HepG2 (cell line): ENCODE measurements around the gene STAT5A. TPM values are rescaled to one million over a fixed set of nuclear protein-coding genes. Genes with fewer than 3 reads are reported as not detected.

Source experiments
- BCL6 ChIP-seq: IDR thresholded peaks from 2 replicates; pipeline ENCODE4 v1.6.1; 2016; ENCODE audit warnings: missing genetic modification reagents, missing compliant biosample characterization
- CHCHD3 ChIP-seq: sonication (generic); formaldehyde crosslinking; IDR thresholded peaks from 2 replicates; pipeline ENCODE4 v1.8.0; 2022; ENCODE audit warnings: mild to moderate bottlenecking, missing genetic modification reagents, moderate library complexity
- ELF1 ChIP-seq: sonication (generic); formaldehyde crosslinking; IDR thresholded peaks from 2 replicates; pipeline ENCODE4 v1.4.0; 2020; ENCODE audit warnings: missing genetic modification reagents
- FOXJ3 ChIP-seq: sonication (generic); formaldehyde crosslinking; IDR thresholded peaks from 2 replicates; pipeline ENCODE4 v1.4.0; 2020; ENCODE audit warnings: missing genetic modification reagents, mild to moderate bottlenecking, borderline replicate concordance
- GABPA ChIP-seq, 2 experiments: IDR thresholded peaks; 2 replicates each; pipeline ENCODE4 v1.6.1; 2011 to 2016; ENCODE audit warnings: low read depth in 2 of 2, low read length in 1 of 2, missing biosample characterization in 1 of 2, missing genetic modification characterization in 1 of 2
- NCOA1 ChIP-seq: sonication (generic); formaldehyde crosslinking; IDR thresholded peaks from 2 replicates; pipeline ENCODE4 v1.9.0; 2021; ENCODE audit warnings: missing genetic modification reagents
- NFKB2 ChIP-seq: sonication (generic); formaldehyde crosslinking; IDR thresholded peaks from 2 replicates; pipeline ENCODE4 v1.4.0; 2020; ENCODE audit warnings: missing genetic modification reagents, borderline replicate concordance
- POLR2G ChIP-seq: fragments of 200-400 bp; formaldehyde crosslinking; IDR thresholded peaks from 2 replicates; pipeline ENCODE4 v1.6.1; 2018; ENCODE audit warnings: mild to moderate bottlenecking, low read depth, low read length, moderate library complexity
- RFXAP ChIP-seq: sonication (generic); formaldehyde crosslinking; IDR thresholded peaks from 2 replicates; pipeline ENCODE4 v1.4.0; 2020; ENCODE audit warnings: missing genetic modification reagents, borderline replicate concordance
- ZFAT ChIP-seq: sonication (generic); formaldehyde crosslinking; conservative IDR thresholded peaks from 2 replicates; pipeline ENCODE4 v1.8.1; 2023; ENCODE audit warnings: missing genetic modification reagents, inconsistent platforms
- ZNF614 ChIP-seq: IDR thresholded peaks from 2 replicates; pipeline ENCODE4 v1.6.1; 2018; ENCODE audit warnings: missing biosample characterization, missing genetic modification reagents, inconsistent platforms, borderline replicate concordance
- ZNF660 ChIP-seq: sonication (generic); formaldehyde crosslinking; IDR thresholded peaks from 2 replicates; pipeline ENCODE4 v1.5.1; 2020; ENCODE audit warnings: mild to moderate bottlenecking, low read depth, missing genetic modification reagents, borderline replicate concordance
- ZNF747 ChIP-seq: sonication (generic); formaldehyde crosslinking; IDR thresholded peaks from 2 replicates; pipeline ENCODE4 v1.8.1; 2023; ENCODE audit warnings: missing genetic modification reagents, mild to moderate bottlenecking, borderline replicate concordance
- ZNF790 ChIP-seq: sonication (generic); formaldehyde crosslinking; IDR thresholded peaks from 2 replicates; pipeline ENCODE4 v1.8.0; 2022; ENCODE audit warnings: missing genetic modification reagents, mild to moderate bottlenecking, borderline replicate concordance
- polyA plus RNA-seq, 8 experiments: library from polyadenylated mRNA; depleted of rRNA in 3 of 8; stranded (reverse) in 7 of 8; unstranded in 1 of 8; fragments of >200 nt; fragmentation: Illumina TruSeq in 4 of 8; extraction: Trizol in 4 of 8; gene quantifications; 2 replicates each; pipeline versions ENCODE4 v1.2.1 to v1.2.3, GENCODE V29; 2011 to 2016; ENCODE audit warnings: low read depth in 4 of 8, missing spikeins in 1 of 8, mixed read lengths in 1 of 8; ENCODE audit not compliant: insufficient read depth in 1 of 8
- total RNA-seq, 5 experiments: library from RNA; depleted of rRNA; stranded (reverse); fragments of >200 nt; fragmentation: Illumina TruSeq; extraction: Trizol; gene quantifications; 2 replicates each; pipeline ENCODE4 v1.2.3, GENCODE V29; 2016; ENCODE audit warnings: low read depth in 1 of 5
- TF ChIP-seq, protein P1 (sequence below): sonication (generic); formaldehyde crosslinking; IDR thresholded peaks from 2 replicates; pipeline ENCODE4 v1.5.0; 2020; ENCODE audit warnings: mild to moderate bottlenecking, missing genetic modification reagents, borderline replicate concordance
- TF ChIP-seq, protein P2 (sequence below): sonication (generic); formaldehyde crosslinking; conservative IDR thresholded peaks from 2 replicates; pipeline ENCODE4 v1.5.0; 2020; ENCODE audit warnings: missing genetic modification reagents
- TF ChIP-seq, protein P3 (sequence below): sonication (generic); formaldehyde crosslinking; IDR thresholded peaks from 2 replicates; pipeline ENCODE4 v1.5.0; 2020; ENCODE audit warnings: missing genetic modification reagents
- TF ChIP-seq, protein P4 (sequence below): sonication (generic); formaldehyde crosslinking; IDR thresholded peaks from 2 replicates; pipeline ENCODE4 v1.4.0; 2020; ENCODE audit warnings: missing genetic modification reagents
- TF ChIP-seq, protein P5 (sequence below): sonication (generic); formaldehyde crosslinking; IDR thresholded peaks from 2 replicates; pipeline ENCODE4 v1.4.0; 2020; ENCODE audit warnings: mild to moderate bottlenecking, missing genetic modification reagents

Gene STAT5A
- total and polyA plus RNA-seq, 2 of the 13 experiments (the other 11 are each of a cell fraction or from before 2014, with no cell fraction given): 1.4 to 4.1 TPM

DNA sequence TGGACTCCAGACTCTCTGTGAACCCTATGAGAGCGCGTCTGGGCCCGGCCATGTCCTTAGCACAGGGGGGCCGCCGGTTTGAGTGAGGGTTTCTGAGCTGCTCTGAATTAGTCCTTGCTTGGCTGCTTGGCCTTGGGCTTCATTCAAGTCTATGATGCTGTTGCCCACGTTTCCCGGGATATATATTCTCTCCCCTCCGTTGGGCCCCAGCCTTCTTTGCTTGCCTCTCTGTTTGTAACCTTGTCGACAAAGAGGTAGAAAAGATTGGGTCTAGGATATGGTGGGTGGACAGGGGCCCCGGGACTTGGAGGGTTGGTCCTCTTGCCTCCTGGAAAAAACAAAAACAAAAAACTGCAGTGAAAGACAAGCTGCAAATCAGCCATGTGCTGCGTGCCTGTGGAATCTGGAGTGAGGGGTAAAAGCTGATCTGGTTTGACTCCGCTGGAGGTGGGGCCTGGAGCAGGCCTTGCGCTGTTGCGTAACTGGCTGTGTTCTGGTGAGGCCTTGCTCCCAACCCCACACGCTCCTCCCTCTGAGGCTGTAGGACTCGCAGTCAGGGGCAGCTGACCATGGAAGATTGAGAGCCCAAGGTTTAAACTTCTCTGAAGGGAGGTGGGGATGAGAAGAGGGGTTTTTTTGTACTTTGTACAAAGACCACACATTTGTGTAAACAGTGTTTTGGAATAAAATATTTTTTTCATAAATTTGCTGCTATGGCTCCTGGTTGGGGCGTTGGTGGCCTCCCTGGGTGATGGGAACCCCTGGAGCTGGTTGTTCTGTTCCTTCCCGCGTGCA is 23.1 kb downstream of the STAT5A start (continued):
- TF ChIP-seq, protein P1, sequence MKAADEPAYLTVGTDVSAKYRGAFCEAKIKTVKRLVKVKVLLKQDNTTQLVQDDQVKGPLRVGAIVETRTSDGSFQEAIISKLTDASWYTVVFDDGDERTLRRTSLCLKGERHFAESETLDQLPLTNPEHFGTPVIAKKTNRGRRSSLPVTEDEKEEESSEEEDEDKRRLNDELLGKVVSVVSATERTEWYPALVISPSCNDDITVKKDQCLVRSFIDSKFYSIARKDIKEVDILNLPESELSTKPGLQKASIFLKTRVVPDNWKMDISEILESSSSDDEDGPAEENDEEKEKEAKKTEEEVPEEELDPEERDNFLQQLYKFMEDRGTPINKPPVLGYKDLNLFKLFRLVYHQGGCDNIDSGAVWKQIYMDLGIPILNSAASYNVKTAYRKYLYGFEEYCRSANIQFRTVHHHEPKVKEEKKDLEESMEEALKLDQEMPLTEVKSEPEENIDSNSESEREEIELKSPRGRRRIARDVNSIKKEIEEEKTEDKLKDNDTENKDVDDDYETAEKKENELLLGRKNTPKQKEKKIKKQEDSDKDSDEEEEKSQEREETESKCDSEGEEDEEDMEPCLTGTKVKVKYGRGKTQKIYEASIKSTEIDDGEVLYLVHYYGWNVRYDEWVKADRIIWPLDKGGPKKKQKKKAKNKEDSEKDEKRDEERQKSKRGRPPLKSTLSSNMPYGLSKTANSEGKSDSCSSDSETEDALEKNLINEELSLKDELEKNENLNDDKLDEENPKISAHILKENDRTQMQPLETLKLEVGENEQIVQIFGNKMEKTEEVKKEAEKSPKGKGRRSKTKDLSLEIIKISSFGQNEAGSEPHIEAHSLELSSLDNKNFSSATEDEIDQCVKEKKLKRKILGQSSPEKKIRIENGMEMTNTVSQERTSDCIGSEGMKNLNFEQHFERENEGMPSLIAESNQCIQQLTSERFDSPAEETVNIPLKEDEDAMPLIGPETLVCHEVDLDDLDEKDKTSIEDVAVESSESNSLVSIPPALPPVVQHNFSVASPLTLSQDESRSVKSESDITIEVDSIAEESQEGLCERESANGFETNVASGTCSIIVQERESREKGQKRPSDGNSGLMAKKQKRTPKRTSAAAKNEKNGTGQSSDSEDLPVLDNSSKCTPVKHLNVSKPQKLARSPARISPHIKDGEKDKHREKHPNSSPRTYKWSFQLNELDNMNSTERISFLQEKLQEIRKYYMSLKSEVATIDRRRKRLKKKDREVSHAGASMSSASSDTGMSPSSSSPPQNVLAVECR (CRISPR knock-in tag): peak; percentile 35; the same call in 1 of the 2 replicates
- TF ChIP-seq FOXJ3 (CRISPR knock-in tag) (peak; percentile 48; the same call in 1 of the 2 replicates), BCL6 (CRISPR knock-in tag) (peak; percentile 67), ZNF747 (no peak), NFKB2 (CRISPR knock-in tag) (no peak), CHCHD3 (no peak), ELF1 (CRISPR knock-in tag) (peak; percentile 32; the same call in 1 of the 2 replicates), ZNF614 (CRISPR knock-in tag) (no peak), RFXAP (CRISPR knock-in tag) (peak; percentile 54; the same call in 1 of the 2 replicates), POLR2G (peak; percentile 52), ZNF660 (no peak), NCOA1 (CRISPR knock-in tag) (no peak; the same call in 1 of the 2 replicates), ZFAT (peak; percentile 95), GABPA (IDR thresholded peaks at IDR 0.05; ENCODE audit: low read depth, low read length) (no peak), GABPA (CRISPR knock-in tag; IDR thresholded peaks at IDR 0.05; ENCODE audit: low read depth) (no peak), ZNF790 (CRISPR knock-in tag) (no peak)
- TF ChIP-seq, protein P2, sequence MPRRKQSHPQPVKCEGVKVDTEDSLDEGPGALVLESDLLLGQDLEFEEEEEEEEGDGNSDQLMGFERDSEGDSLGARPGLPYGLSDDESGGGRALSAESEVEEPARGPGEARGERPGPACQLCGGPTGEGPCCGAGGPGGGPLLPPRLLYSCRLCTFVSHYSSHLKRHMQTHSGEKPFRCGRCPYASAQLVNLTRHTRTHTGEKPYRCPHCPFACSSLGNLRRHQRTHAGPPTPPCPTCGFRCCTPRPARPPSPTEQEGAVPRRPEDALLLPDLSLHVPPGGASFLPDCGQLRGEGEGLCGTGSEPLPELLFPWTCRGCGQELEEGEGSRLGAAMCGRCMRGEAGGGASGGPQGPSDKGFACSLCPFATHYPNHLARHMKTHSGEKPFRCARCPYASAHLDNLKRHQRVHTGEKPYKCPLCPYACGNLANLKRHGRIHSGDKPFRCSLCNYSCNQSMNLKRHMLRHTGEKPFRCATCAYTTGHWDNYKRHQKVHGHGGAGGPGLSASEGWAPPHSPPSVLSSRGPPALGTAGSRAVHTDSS: no peak
- TF ChIP-seq, protein P3, sequence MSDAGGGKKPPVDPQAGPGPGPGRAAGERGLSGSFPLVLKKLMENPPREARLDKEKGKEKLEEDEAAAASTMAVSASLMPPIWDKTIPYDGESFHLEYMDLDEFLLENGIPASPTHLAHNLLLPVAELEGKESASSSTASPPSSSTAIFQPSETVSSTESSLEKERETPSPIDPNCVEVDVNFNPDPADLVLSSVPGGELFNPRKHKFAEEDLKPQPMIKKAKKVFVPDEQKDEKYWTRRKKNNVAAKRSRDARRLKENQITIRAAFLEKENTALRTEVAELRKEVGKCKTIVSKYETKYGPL (CRISPR knock-in tag): peak; percentile 98
- TF ChIP-seq, protein P4, sequence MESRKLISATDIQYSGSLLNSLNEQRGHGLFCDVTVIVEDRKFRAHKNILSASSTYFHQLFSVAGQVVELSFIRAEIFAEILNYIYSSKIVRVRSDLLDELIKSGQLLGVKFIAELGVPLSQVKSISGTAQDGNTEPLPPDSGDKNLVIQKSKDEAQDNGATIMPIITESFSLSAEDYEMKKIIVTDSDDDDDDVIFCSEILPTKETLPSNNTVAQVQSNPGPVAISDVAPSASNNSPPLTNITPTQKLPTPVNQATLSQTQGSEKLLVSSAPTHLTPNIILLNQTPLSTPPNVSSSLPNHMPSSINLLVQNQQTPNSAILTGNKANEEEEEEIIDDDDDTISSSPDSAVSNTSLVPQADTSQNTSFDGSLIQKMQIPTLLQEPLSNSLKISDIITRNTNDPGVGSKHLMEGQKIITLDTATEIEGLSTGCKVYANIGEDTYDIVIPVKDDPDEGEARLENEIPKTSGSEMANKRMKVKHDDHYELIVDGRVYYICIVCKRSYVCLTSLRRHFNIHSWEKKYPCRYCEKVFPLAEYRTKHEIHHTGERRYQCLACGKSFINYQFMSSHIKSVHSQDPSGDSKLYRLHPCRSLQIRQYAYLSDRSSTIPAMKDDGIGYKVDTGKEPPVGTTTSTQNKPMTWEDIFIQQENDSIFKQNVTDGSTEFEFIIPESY: peak; percentile 49
- TF ChIP-seq, protein P5, sequence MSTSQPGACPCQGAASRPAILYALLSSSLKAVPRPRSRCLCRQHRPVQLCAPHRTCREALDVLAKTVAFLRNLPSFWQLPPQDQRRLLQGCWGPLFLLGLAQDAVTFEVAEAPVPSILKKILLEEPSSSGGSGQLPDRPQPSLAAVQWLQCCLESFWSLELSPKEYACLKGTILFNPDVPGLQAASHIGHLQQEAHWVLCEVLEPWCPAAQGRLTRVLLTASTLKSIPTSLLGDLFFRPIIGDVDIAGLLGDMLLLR (CRISPR knock-in tag): peak; percentile 83
